ENCODE data around the gene PUM2. TPM values are rescaled to one million over a fixed set of nuclear protein-coding genes. Genes with fewer than 3 reads are reported as not detected.

The PUM2 gene
- total and polyA plus RNA-seq, 2 of the 8 experiments (the other 6 are each of a cell fraction or from before 2014, with no cell fraction given): 46.6 to 114 TPM

GRCh38 chr2:20200697-20201555, 149.7 kb downstream of the PUM2 start (continued):
- TF ChIP-seq MAFK (IDR thresholded peaks at IDR 0.05; ENCODE audit: low read depth, low read length) (no peak), BRCA1 (IDR thresholded peaks at IDR 0.05; ENCODE audit: low read depth, low read length) (no peak), CHD1 (IDR thresholded peaks at IDR 0.05; ENCODE audit: low read depth, low read length) (no peak), RBBP5 (IDR thresholded peaks at IDR 0.05; ENCODE audit: borderline replicate concordance, low read depth, low read length) (no peak), EGR1 (IDR thresholded peaks at IDR 0.05; ENCODE audit: borderline replicate concordance, low read depth, low read length) (no peak)

Measured in H1 (cell line).